ENCODE results near the gene ANKRD23. TPM values are rescaled to one million over a fixed set of nuclear protein-coding genes. Genes with fewer than 3 reads are reported as not detected.

Gene ANKRD23
- total and polyA plus RNA-seq, 2 of the 8 experiments (the other 6 are each of a cell fraction or from before 2014, with no cell fraction given) = 3.4 to 3.5 TPM

GRCh38 chr2:96801005-96801785, 42.6 kb downstream of the ANKRD23 start (continued):
- no peak for TF ChIP-seq RXRA (IDR thresholded peaks at IDR 0.05; ENCODE audit: insufficient read depth, low read depth, low read length)
- TF ChIP-seq POLR2A (IDR thresholded peaks at IDR 0.05; ENCODE audit: control extremely low read depth in 1 of 2, low read depth in 2 of 2, low read length in 2 of 2) = no peak
- TF ChIP-seq HDAC6 (IDR thresholded peaks at IDR 0.05; ENCODE audit: low read depth, low read length) = no peak
- TF ChIP-seq SAP30 (IDR thresholded peaks at IDR 0.05; ENCODE audit: insufficient read depth, insufficient replicate concordance, low read length) = no peak
- no peak for TF ChIP-seq POLR2AphosphoS5 (IDR thresholded peaks at IDR 0.05; ENCODE audit: low read depth, low read length)
- 0 out of 4 replicates have a peak, but pooled peaks of 1 of the 2 experiments have one; percentile 50 for TF ChIP-seq SIN3A (conservative IDR thresholded peaks at IDR 0.05 in 1 of 2, IDR thresholded peaks at IDR 0.05 in 1 of 2; ENCODE audit: low read depth in 1 of 2, low read length in 2 of 2)
- no peak for TF ChIP-seq SIX5 (IDR thresholded peaks at IDR 0.05; ENCODE audit: low read depth, low read length)
- TF ChIP-seq JUN (IDR thresholded peaks at IDR 0.05; ENCODE audit: low read depth, low read length) = no peak
- no peak for TF ChIP-seq HDAC2 (IDR thresholded peaks at IDR 0.05; ENCODE audit: borderline replicate concordance in 1 of 2, low read depth in 2 of 2, low read length in 2 of 2)
- peak; percentile 71 to 100 (median 95) for TF ChIP-seq CTCF (IDR thresholded peaks at IDR 0.05; ENCODE audit: control extremely low read depth in 1 of 3, insufficient read depth in 1 of 3, low read depth in 1 of 3, low read length in 3 of 3)
- peak; percentile 95 for TF ChIP-seq TCF12 (IDR thresholded peaks at IDR 0.05; ENCODE audit: low read depth, low read length)
- TF ChIP-seq GTF2F1 (IDR thresholded peaks at IDR 0.05; ENCODE audit: borderline replicate concordance, low read depth, low read length) = no peak
- TF ChIP-seq YY1 (IDR thresholded peaks at IDR 0.05; ENCODE audit: low read depth, low read length) = no peak
- 0 out of 2 replicates have a peak, but pooled peaks have one; percentile 34 for TF ChIP-seq CHD2 (IDR thresholded peaks at IDR 0.05; ENCODE audit: low read length)
- no peak for TF ChIP-seq CEBPB (IDR thresholded peaks at IDR 0.05; ENCODE audit: low read depth, low read length)
- TF ChIP-seq KDM5A (IDR thresholded peaks at IDR 0.05; ENCODE audit: low read length) = no peak

All from H1 (cell line).